HG02943 (cell line): ENCODE results near the gene VWA5B1.

Experiments used
- ATAC-seq: cut with Tn5 transposase; IDR thresholded peaks from one replicate; pipeline ENCODE4 v1.9.1; 2021; ENCODE audit warnings: mild to moderate bottlenecking, low read depth, moderate library complexity; ENCODE audit not compliant: unreplicated experiment

VWA5B1 gene

DNA sequence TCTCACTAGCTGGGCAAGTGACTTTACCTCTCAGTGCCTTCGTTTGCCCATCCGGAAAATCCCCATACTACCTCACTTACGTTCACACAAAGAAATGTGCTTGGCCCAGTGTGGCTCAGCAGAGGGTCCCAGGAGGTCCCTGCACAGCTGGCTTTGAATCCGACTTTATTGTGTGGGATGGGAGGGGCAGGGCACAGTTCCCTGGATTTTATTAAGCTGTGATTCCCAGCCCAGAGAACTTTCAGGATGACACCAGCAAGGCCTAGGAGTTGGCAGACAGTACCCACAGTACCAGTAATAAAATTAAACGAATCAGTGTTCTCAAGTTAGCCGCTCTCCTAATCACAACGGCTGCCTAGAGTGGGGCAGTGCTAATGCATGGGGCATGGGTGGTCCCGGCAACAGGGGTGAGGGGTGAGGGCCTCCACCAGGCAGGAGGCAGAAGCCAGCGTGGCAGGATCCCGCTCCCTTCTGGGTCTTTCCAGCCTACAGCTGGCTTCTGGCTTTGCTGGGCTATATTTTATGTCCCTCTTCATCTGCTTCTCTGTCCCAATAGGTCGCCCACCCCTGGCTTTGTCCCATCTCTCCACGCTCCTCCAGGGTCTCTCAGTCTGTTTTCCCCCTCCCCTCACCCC, 74.9 kb downstream of the VWA5B1 start:
- ATAC-seq, result no peak

DNA sequence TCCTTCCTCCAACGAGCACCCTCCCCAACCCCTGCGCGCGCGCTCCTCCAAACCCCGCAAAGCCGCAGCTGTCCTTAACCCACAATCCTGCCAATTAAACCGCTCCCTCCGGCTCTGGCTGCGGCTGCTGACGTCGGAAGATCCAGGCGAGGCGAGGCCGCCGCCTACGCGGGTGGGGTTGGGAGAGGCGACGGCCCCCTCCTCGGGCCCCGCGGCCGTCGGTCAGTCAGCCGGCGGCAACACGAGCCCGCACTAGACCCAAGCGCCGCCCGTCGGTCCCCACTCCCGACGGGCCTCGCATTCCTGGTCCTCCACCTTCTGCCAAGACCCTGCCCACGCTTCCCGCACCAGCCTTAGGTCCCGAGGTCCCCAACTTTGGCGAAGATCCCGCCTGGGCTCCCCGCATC, 75.4 kb downstream of the VWA5B1 start:
- no peak for ATAC-seq

GRCh38 chr1:20366463-20367115, 75.9 kb downstream of the VWA5B1 start:
- no peak for ATAC-seq

DNA sequence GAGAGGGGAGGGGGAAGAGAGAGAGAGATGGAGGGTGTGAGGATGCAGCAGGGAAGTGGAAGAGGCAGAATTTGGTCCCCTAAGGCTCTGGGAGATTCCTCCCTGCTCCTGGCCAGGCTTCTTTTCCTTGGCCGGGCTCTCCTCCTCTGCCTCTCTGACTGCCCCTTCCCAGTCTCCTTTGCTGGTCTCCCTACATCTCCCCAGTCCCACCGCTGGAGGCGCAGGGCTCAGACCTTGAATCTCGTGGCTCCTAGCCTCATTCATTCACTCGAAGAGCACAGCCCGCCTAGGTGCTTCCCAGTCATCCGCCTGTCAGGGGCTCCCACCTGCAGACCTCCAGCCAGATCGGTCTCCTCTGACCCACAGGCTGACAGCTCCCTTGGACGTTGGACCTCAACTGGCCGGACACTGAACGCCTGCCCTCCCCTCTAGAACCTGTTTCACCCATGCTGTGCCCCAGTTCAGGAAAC, 76.5 kb downstream of the VWA5B1 start:
- ATAC-seq, result no peak

- no peak for ATAC-seq
Observed at GRCh38 chr1:20367626-20368025, 77.0 kb downstream of the VWA5B1 start.

GRCh38 chr1:20368866-20369470, 78.3 kb downstream of the VWA5B1 start:
- ATAC-seq, result no peak

DNA sequence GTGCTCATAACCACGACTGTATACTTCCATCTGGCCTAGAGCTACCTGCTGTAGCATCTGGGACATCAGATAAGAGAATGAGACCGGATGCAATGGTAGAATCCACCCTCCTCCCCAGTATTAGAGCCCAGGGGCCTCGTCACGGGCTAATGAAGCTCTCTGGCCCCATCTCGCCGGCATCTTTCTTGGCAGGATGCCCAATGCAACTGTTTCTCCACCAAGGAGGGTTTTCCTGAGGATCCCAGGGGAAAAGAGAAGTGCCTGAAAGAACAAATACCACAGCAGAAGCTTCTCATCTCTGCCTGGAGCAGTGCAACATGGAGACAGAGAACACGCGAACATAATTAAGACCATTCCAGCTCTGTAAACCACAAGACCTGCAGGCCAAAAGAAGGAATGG, 80.0 kb downstream of the VWA5B1 start:
- ATAC-seq, result no peak

GRCh38 chr1:20371411-20371810, 80.7 kb downstream of the VWA5B1 start:
- no peak for ATAC-seq

DNA sequence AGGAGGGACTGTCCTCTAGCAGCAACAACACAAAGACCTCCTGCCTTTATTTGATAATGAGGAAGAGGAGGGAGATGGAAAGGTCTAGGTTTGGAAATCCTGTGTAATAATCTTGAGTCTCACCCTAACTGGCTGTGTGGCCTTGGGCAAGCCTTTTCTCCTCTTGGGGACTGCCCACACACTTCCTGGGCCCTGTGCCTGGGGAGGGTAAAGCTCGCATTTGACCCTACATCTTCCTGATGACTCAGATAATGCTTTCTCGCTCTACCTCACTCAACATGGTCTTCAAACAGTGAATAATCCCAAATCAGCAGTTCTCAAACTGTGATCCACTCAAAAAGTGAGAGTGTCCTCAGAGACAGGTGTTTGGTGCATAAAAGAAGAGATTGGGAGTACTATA, 81.2 kb downstream of the VWA5B1 start:
- ATAC-seq, result no peak

- no peak for ATAC-seq
Observed at GRCh38 chr1:20372676-20373075, 82.0 kb downstream of the VWA5B1 start.

DNA sequence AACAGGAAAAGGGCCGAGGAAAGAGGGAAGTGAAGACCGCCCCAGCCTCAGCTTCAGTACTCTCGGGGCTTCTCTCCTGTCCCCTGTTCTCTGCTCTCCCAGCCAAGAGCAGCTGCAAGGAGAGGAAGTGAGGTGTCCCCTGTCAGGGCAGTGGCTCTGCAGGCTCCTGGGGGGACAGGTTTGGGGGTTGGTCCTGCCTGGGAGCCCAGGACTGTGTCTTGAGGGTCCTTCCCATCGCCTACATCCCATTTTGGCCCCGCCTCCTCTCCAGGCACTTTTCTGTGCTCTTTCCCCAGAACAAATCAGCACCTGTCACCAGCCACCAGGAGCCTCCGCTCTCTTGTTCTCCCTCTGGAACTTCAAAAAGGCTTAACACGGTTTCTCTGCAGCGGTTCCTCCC, 82.6 kb downstream of the VWA5B1 start:
- ATAC-seq, result no peak

DNA sequence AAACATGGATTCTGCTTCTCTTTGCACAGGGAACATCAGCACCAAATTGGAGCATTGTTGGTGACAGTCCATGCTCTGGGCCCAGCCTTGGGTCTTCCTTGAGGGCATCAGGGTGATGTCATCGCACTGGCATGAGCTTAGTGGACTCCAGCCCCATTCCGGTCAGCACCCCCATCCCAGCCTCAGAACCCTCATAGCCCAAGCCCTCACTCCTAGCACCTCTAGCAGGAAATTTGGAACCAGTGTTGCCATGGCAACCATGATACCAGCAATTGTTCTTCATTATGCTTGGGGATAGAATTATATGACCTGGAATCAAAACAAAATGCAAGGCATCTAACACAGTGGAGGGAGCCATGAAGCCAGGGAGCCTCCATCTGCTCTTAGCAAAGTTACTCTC, 83.1 kb downstream of the VWA5B1 start:
- ATAC-seq, result no peak

DNA sequence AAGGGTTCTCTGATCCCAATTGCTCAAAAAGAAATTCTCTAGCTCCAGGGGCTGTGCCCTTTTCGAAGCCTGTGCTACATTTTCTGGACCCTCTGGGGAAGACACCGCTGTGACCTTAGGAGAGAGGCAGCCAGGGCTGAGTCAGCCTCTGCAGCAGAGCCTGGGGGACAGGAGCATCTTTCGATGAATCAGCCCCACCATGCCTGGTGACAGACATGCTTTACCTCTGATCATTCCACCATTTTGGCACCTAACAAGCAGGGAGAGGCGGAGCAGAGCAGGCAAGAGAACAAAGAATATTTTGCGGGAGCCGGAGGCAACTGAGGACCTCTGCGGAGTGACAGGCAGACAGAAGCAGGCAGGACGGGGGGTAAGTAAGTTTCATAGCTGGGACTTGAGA, 84.9 kb downstream of the VWA5B1 start:
- no peak for ATAC-seq

- no peak for ATAC-seq
Observed at GRCh38 chr1:20376171-20376570, 85.5 kb downstream of the VWA5B1 start.

GRCh38 chr1:20376880-20377494, 86.3 kb downstream of the VWA5B1 start:
- no peak for ATAC-seq

DNA sequence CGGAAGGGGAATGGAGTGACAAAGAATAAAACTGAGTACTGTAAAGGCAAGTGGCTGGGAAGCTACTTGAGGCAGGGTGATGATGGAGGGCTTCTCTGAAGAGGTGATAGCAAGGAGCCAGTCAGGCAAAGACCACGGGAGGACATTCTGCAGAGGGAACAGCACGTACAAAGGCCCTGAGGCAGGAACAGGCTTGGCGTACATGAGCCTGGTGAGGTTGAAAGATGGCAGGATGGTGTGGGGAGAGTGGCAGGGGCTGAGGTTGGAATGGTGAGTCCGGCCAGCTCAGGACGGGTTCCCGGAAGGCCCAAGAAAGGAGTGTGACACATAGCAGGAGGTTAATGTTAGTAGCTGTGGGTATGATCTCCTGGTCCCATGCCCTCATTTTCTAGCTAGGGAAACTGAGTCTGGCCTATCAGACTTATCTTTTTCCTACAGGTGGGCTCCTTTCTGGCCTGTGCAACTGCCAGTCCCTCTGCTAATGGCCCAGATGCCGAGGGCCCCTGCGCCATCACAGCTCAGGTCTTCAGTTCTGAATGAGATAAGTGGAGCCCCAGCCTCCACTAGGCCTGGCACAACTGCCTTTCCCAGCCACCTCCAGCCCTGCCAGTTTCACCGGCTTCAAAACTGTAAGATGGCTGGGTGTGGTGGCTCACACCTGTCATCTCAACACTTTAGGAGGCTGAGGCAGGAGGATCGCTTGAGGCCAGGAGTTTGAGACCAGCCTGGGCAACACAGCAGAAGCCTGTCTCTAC, 87.0 kb downstream of the VWA5B1 start:
- ATAC-seq, result no peak

GRCh38 chr1:20379075-20379474, 88.4 kb downstream of the VWA5B1 start:
- ATAC-seq, result no peak

DNA sequence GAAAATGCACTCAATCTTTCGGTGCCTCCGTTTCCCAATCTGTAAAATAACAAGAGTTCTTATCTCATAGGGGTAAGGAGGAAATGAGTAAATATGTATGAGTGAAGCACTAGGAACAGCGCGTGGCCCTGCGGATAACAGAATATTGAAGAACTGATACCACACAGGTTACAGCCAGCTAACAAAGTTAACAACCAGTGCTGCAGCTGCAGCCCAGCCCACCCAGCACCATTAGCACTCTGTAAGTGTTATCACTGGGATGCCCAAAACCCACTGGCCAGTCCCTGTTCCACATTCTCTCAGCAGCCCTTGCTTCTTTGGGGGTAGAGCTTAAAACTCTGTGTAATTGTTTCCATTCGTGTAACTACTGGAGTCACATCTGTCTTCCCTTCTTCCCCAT, 89.5 kb downstream of the VWA5B1 start:
- ATAC-seq, result no peak

DNA sequence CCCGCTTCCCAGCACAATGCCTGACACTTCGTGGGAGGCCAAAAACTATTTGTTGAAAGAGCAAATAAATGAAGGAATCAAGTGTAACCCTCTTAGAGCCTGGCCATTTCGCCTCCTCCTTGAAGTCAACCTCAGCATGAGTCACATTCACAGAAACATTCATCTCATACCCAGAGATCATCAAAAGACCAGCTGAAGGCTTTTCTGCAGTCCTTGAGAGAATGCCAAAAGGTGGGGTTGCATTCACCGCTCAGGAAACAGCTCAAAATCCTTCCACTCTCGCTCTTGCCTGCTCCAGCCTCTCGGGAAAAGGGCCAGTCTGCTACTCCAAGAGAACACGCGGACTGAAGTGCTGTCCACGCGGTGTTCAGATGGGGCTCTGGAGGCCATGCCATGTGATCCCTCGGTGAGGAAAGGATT, 90.0 kb downstream of the VWA5B1 start:
- no peak for ATAC-seq

DNA sequence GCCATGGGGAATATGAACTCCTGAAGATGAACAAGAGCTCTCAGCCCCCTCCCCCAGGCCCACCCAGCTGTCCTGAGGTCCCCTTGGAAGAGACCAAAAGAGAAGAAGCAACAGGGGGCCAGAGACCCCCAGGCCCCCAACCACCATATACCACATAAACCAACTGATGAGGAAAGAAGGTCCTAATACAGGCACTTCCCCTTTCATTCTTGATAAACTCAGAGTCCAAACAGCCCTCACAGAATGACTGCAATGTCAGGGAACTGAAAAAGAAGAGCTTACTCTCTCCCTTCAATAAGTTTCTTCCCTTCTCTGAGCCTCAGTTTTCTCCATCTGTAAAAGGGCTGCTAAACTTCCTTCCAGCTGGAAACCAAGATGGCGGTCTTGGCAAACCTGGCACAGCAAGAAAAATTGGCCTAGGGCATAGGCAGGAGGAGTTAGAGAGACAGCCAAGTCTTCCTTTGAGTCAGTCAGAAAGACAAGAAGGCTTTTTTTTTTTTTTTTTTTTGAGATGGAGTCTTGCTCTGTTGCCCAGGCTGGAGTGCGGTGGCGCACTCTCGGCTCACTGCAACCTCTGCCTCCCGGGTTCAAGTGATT, 90.5 kb downstream of the VWA5B1 start:
- no peak for ATAC-seq
